Measurements from ENCODE around the gene FAU. TPM values are rescaled to one million over a fixed set of nuclear protein-coding genes. Genes with fewer than 3 reads are reported as not detected.
"Not testable (repeated sequence)": the region's sequence is repeated elsewhere in the genome, so short reads cannot be mapped to it uniquely, and the experiment has no call there.

FAU gene
- total RNA-seq, 1 donor from 2014 or later, result 697 TPM

DNA sequence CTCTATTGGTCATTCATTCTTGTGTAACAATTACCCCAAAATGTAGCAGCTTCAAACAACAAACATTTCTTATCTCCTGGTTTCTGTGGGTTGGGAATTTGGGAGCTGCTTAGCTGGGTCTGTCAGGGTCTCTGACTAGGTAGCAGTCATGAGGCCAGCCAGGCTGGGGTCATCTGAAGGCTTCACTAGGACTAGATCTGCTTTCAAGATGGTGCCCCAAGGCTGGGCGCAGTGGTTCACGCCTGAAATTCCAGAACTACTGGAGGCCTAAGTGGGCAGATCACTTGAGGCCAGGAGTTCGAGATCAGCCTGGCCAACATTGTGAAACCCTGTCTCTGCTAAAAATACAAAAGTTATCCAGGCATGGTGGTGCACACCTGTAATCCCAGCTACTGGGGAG lies 35.0 kb upstream of the FAU start:
- H3K9me3 Mint-ChIP-seq, result no peaks in the 10 kb centered on the region
- H3K4me1 Mint-ChIP-seq, result no peaks in the 10 kb centered on the region
- TF ChIP-seq, protein P1, sequence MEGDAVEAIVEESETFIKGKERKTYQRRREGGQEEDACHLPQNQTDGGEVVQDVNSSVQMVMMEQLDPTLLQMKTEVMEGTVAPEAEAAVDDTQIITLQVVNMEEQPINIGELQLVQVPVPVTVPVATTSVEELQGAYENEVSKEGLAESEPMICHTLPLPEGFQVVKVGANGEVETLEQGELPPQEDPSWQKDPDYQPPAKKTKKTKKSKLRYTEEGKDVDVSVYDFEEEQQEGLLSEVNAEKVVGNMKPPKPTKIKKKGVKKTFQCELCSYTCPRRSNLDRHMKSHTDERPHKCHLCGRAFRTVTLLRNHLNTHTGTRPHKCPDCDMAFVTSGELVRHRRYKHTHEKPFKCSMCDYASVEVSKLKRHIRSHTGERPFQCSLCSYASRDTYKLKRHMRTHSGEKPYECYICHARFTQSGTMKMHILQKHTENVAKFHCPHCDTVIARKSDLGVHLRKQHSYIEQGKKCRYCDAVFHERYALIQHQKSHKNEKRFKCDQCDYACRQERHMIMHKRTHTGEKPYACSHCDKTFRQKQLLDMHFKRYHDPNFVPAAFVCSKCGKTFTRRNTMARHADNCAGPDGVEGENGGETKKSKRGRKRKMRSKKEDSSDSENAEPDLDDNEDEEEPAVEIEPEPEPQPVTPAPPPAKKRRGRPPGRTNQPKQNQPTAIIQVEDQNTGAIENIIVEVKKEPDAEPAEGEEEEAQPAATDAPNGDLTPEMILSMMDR (conservative IDR thresholded peaks at IDR 0.05), result no peak
- H3K27ac Mint-ChIP-seq (ENCODE audit: unreplicated experiment), result no peak overlapping the region
- peaks cover 40% of the 10 kb centered on the region for H3K27me3 Mint-ChIP-seq (ENCODE audit: low read depth)
- DNase-seq (ENCODE audit: low read depth, low spot score), result no peak
- H3K4me3 Mint-ChIP-seq, result no peak overlapping the region
- no peaks in the 10 kb centered on the region for H3K36me3 Mint-ChIP-seq (ENCODE audit: low read depth)

DNA sequence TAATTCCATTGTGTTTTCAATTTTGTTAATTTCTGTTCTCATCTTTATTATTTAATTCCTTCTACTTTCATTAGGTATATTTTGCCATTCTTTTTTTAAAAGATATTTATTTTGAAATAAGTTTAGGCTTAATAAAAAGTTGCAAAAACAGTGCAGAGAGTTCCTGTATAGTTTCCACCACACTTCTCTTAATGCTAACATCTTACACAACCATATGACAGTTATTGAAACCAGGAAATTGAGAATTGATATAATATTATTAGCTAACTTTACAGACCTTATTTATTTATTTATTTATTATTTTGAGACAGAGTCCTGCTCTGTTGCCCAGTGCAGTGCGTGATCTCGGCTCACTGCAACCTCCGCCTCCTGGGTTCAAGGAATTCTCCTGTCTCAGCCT lies 34.3 kb upstream of the FAU start:
- no peaks in the 10 kb centered on the region for H3K4me1 Mint-ChIP-seq
- H3K4me3 Mint-ChIP-seq, result no peak overlapping the region
- TF ChIP-seq, protein P1 (conservative IDR thresholded peaks at IDR 0.05), result no peak
- H3K27me3 Mint-ChIP-seq (ENCODE audit: low read depth), result peaks cover 46% of the 10 kb centered on the region
- no peak overlapping the region for H3K27ac Mint-ChIP-seq (ENCODE audit: unreplicated experiment)
- no peaks in the 10 kb centered on the region for H3K36me3 Mint-ChIP-seq (ENCODE audit: low read depth)
- no peak for DNase-seq (ENCODE audit: low read depth, low spot score)
- no peaks in the 10 kb centered on the region for H3K9me3 Mint-ChIP-seq

DNA sequence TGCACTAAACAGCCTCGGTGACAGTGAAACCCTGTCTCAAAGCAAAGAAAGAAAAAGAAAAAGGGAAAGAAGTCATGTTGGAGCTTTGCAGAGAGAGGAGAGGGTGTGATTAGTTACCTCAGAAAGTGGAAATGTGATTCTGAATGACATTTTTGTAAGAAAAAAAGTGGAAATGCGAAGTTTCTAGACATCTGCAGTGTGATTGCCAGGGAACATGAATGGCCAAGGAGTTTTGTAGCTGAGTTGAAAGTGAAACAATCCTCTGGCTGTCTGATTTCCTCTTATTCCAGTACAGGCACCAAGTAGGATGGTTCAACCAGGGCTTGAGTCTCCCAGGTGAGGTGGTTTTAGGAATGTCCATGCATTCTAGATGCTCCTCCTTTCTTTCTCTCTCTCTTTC lies 30.2 kb upstream of the FAU start:
- H3K36me3 Mint-ChIP-seq (ENCODE audit: low read depth), result no peaks in the 10 kb centered on the region
- H3K4me1 Mint-ChIP-seq, result peaks cover 6% of the 10 kb centered on the region
- DNase-seq (ENCODE audit: low read depth, low spot score), result no peak
- no peak overlapping the region for H3K4me3 Mint-ChIP-seq
- peaks cover 29% of the 10 kb centered on the region for H3K27me3 Mint-ChIP-seq (ENCODE audit: low read depth)
- H3K27ac Mint-ChIP-seq (ENCODE audit: unreplicated experiment), result no peak overlapping the region
- TF ChIP-seq, protein P1 (conservative IDR thresholded peaks at IDR 0.05), result no peak
- H3K9me3 Mint-ChIP-seq, result no peaks in the 10 kb centered on the region

DNA sequence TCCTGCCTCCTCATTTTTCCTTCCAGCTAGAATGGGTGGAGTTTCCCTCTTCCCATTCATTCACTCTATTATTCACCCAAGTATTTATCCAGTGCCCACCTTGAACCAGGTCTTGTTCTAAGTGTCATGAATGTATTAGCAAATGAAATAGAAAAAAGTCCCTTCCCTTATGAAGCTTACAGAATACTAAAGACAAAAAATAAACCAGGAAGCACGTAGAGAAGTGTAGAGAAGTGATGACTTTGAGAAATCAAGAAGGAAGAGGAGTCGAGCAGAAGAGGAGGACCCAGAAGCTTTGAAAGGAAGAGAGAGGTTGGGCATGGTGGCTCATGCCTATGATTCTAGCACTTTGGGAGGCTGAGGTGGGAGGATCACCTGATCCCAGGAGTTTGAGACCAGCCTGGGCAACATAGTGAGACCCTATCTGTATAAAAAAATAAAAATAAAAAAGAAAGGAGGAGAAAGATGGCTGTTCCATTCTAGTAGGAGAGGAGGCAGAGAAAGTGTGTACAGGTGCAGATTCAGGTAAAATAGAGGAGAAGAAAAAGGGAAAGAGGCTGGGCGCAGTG lies 29.5 kb upstream of the FAU start:
- Mint-ChIP-seq H3K9me3 (no peaks in the 10 kb centered on the region), H3K4me3 (no peak overlapping the region), H3K27me3 (ENCODE audit: low read depth) (peaks cover 29% of the 10 kb centered on the region), H3K36me3 (ENCODE audit: low read depth) (no peaks in the 10 kb centered on the region), H3K4me1 (peaks cover 6% of the 10 kb centered on the region), H3K27ac (ENCODE audit: unreplicated experiment) (no peak overlapping the region)
- DNase-seq (ENCODE audit: low read depth, low spot score), result no peak
- TF ChIP-seq, protein P1 (conservative IDR thresholded peaks at IDR 0.05), result no peak

DNA sequence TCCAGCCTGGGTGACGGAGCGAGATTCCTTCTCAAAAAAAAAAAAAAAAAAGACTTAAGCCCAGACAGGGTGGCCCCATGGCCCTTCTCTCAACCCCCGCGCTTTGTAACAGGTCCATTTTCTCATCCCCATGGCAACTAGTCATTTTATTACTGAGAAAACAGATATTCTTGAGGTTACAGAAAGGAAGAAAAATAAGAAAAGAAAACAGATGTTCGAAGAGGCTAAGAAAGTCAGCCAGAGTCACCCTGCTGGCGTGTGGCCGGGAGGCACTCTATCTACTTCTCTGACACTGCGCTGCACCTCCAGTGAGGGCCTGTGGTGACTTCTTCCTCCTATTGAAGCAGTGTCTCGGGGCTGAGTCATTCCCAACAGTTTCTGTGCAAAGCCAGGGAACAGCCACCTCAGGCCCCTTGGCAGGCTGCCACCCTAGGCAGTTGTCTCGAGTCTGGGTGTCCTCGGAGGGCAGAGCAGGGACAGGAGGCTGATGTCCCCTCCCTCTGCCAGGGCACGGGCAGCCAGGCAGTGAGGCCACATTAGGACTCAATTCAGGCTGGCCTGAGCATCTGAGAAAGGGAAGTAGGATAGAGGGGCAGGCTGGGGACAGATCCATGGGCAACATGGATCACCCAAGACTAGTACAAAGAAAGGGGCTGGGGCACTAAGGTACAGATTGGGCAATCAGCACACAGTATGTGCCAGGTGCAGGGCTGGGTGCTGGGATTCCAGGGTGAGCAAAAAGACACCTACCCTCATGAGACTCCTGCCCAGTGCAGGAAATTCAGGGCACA lies 28.8 kb upstream of the FAU start:
- TF ChIP-seq, protein P1 (conservative IDR thresholded peaks at IDR 0.05), result no peak
- no peak for DNase-seq (ENCODE audit: low read depth, low spot score)
- Mint-ChIP-seq H3K27ac (ENCODE audit: unreplicated experiment) (no peak overlapping the region), H3K27me3 (ENCODE audit: low read depth) (peaks cover 34% of the 10 kb centered on the region), H3K36me3 (ENCODE audit: low read depth) (no peaks in the 10 kb centered on the region), H3K9me3 (no peaks in the 10 kb centered on the region), H3K4me3 (no peak overlapping the region), H3K4me1 (peaks cover 6% of the 10 kb centered on the region)

DNA sequence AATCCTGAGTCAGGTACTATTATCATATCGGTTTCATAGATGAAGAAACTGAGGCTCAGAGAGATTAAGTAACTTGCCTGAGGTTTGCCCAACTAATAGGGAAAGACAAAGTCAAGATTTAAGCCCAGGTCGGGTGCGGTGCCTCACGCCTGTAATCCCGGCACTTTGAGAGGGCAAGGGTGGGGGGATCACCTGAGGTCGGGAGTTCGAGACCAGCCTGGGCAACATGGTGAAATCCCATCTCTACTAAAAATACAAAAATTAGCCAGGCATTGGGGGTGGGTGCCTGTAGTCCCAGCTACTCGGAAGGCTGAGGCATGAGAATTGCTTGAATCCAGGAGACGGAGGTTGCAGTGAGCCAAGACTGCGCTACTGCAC lies 28.2 kb upstream of the FAU start:
- not testable (repeated sequence) for H3K4me1 Mint-ChIP-seq; H3K4me3 Mint-ChIP-seq; H3K36me3 Mint-ChIP-seq (ENCODE audit: low read depth); DNase-seq (ENCODE audit: low read depth, low spot score); H3K27ac Mint-ChIP-seq (ENCODE audit: unreplicated experiment); H3K9me3 Mint-ChIP-seq
- peaks cover 39% of the 10 kb centered on the region for H3K27me3 Mint-ChIP-seq (ENCODE audit: low read depth)

Measured in neural crest cell (in vitro differentiated cells).